Activated T-helper 2 cell treated with anti-CD3 and anti-CD28 coated beads, Interferon-gamma antibody, Interleukin-2, Interleukin-4, amounts not matched to agents 10 μg/mL and 5 μg/mL and 100 μg/mL, durations not matched to agents 14 hours and 24 hours and 36 hours (primary cell): ENCODE data around the gene OTOP1. TPM values are rescaled to one million over a fixed set of nuclear protein-coding genes. Genes with fewer than 3 reads are reported as not detected.
"Not testable (repeated sequence)": the region's sequence is repeated elsewhere in the genome, so short reads cannot be mapped to it uniquely, and the experiment has no call there.

ENCODE experiments used
- DNase-seq: peaks from one replicate; pipeline ENCODE4 v3.0.0; 2021; ENCODE audit warnings: low spot score
- H3K27ac Mint-ChIP-seq: one replicate; pipeline ENCODE4 v1.8.0; 2021; ENCODE audit warnings: mixed read lengths
- H3K27me3 Mint-ChIP-seq: one replicate; pipeline ENCODE4 v1.8.0; 2021; ENCODE audit warnings: low read depth, mixed read lengths
- H3K36me3 Mint-ChIP-seq: one replicate; pipeline ENCODE4 v1.8.0; 2021; ENCODE audit warnings: low read depth, mixed read lengths
- H3K4me1 Mint-ChIP-seq: one replicate; pipeline ENCODE4 v1.8.0; 2021; ENCODE audit warnings: low read depth, mixed read lengths
- H3K4me3 Mint-ChIP-seq: one replicate; pipeline ENCODE4 v1.8.0; 2021; ENCODE audit warnings: low read depth, mild to moderate bottlenecking, moderate library complexity, mixed read lengths
- H3K9me3 Mint-ChIP-seq: one replicate; pipeline ENCODE4 v1.8.0; 2021; ENCODE audit warnings: mixed read lengths
- intact Hi-C: fragments of 100-400 bp; cut with micrococcal nuclease; formaldehyde crosslinking; loops from one replicate; pipeline ENCODE4 v1.15.1; 2023
- total RNA-seq: library from RNA; stranded (reverse); gene quantifications from 2 replicates; pipeline ENCODE4 v1.2.3, GENCODE V29; 2022

The OTOP1 gene, protein sequence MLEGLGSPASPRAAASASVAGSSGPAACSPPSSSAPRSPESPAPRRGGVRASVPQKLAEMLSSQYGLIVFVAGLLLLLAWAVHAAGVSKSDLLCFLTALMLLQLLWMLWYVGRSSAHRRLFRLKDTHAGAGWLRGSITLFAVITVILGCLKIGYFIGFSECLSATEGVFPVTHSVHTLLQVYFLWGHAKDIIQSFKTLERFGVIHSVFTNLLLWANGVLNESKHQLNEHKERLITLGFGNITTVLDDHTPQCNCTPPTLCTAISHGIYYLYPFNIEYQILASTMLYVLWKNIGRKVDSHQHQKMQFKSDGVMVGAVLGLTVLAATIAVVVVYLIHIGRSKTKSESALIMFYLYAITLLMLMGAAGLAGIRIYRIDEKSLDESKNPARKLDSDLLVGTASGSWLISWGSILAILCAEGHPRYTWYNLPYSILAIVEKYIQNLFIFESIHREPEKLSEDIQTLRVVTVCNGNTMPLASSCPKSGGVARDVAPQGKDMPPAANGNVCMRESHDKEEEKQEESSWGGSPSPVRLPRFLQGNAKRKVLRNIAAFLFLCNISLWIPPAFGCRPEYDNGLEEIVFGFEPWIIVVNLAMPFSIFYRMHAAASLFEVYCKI
- total RNA-seq = not detected in 2 replicates

DNA sequence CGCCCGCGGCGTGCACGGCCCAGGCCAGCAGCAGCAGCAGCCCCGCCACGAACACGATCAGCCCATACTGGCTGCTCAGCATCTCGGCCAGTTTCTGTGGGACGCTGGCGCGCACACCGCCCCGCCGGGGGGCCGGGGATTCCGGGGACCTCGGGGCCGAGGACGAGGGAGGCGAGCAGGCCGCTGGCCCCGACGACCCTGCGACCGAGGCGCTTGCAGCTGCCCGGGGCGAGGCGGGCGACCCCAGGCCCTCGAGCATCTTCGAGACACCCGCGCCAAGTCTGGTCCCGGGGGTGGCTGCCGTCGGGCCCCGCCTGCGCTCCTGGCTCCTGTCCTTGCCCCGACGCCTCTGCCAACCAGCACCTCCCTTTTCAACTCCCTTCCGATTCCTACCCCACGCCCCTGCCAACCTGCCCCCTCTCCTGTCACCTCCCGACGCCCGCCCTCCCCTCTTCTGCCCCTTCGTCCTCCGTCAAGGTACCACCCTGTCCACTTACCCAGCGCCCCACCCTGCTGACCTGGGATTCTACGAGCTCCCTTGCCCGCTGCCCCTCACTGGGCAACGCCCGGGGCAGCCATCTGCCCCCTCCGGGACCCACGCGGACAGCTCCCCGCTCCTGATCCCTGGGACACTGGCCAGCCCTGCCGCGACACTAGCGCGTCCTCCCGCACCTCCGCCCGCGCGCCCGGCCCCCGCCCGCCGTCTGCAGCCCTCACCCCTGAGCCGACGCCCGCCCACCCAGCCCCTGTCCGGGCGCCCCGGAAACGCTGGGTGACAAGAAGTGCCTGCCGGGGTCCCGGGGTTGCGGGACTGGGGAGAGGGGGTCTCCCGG lies at the start of gene OTOP1:
Gene OTOP1 (minus strand): TSS at position 324 of the 833 bp plus-strand sequence. CDS start 65 bp downstream, at position 259.
- no peak within 1 kb of the TSS for H3K27ac Mint-ChIP-seq
- no peak for DNase-seq
- no peak within 1 kb of the TSS for H3K4me3 Mint-ChIP-seq
- H3K9me3 Mint-ChIP-seq = no peaks in the 10 kb centered on the region
- peaks cover 51% of the 10 kb centered on the region for H3K27me3 Mint-ChIP-seq
- intact Hi-C loops = no loop called here
- peaks cover 6% of the 10 kb centered on the region for H3K36me3 Mint-ChIP-seq
- no peaks in the 10 kb centered on the region for H3K4me1 Mint-ChIP-seq

DNA sequence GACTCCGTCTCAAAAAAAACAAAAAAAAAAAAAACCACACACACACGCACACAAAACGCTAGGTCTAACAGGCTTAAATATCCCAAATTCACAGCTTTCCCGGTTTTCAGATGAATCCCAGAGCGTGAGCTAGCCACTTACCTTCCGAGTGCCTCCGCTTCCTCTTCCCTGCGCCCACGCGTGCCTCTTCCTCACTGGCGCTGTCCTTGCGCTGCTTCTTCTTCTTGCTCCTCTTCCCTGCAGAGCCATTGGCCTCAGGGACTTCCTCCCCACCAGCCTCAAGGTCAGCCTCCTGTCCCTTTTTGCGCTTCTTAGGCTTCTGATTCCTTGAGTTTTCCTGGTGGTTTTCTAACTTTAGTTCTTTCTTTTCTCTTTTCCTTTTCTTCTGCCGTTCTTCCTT lies 47.5 kb upstream of the OTOP1 start:
- Mint-ChIP-seq H3K9me3 (no peaks in the 10 kb centered on the region), H3K4me1 (peaks cover 7% of the 10 kb centered on the region), H3K4me3 (no peak overlapping the region), H3K27me3 (no peaks in the 10 kb centered on the region), H3K36me3 (peaks cover 61% of the 10 kb centered on the region), H3K27ac (no peak overlapping the region)
- DNase-seq = no peak
- intact Hi-C loops = no loop called here

DNA sequence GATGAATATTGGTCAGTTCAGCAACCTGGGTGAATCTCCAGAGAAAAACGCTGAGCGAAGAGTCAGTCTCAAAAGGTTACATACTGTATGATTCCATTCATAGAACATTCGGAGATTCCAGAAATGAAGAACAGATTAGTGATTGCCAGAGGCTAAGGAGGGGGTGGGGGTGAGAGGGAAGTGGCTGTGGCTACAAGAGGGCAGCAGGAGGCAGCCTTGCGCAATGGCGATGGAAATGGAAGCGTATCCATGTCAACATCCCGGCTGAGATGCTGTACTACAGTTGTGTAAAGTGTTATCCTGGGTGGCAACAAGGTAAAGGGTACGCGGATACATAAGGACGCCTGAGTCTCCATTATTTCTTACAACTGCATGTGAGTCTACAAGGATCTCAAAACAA lies 45.2 kb upstream of the OTOP1 start:
- Mint-ChIP-seq H3K4me1 (peaks cover 7% of the 10 kb centered on the region), H3K27ac (no peak overlapping the region), H3K9me3 (no peaks in the 10 kb centered on the region), H3K27me3 (no peaks in the 10 kb centered on the region), H3K36me3 (peaks cover 59% of the 10 kb centered on the region), H3K4me3 (no peak overlapping the region)
- intact Hi-C loops = no loop called here
- no peak for DNase-seq

DNA sequence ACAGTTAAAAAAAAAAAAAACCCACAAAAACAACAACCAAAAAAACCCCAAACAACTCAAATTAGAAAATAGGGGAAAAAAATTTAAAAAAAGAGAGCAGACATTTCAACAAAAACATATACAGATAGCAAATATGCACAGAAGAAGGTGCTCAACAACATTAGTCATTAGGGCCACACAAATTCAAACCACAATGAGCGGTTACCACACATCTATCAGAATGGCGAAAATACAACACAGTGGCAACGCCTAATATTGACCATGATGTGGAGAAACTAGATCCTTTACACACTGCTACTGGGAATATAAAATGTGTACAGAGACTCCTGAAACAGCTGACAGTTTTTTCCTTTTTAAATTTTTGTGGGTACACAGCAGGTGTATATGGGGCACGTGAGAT lies 43.8 kb upstream of the OTOP1 start:
- Mint-ChIP-seq H3K9me3 (no peaks in the 10 kb centered on the region), H3K4me1 (peaks cover 7% of the 10 kb centered on the region), H3K4me3 (no peak overlapping the region), H3K27ac (peak overlapping the region; percentile 28), H3K36me3 (peaks cover 55% of the 10 kb centered on the region), H3K27me3 (no peaks in the 10 kb centered on the region)
- intact Hi-C loops = no loop called here
- DNase-seq = no peak

DNA sequence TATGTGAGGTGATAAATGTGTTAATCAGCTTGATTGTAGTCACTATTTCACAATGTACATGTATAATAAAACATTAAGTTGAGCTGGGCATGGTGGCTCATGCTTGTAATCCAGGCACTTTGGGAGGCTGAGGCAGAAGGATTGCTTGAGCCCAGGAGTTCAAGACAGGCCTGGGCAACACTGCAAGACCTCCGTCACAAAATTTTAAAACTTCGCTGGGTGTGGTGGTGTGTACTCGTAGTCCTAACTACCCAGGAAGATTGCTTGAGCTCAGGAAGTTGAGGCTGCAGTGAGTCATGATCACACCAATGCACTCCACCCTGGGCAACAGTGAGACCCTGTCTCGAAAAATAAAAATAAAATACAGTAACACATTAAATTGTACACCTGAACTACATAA lies 43.1 kb upstream of the OTOP1 start:
- H3K36me3 Mint-ChIP-seq = peaks cover 52% of the 10 kb centered on the region

DNA sequence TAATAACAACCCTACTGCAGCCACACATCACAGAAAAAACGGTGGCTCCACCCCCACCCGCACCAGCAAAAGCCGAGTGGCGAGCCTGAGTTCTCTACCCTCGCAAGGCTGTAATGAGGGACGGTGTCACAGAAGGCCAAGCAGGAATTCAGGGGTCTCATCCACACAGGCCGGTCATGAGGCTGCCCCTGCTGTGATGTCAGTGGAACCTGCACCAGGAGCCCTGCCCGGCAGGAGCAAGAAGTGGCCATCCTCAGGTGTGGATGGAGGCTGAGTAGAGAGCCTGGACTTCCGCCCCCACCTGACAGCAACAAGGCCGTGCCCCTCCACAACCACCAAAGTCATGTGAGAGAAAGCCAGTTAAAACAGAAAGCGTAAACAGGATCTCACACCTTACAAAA lies 42.6 kb upstream of the OTOP1 start:
- Mint-ChIP-seq H3K27me3 (no peaks in the 10 kb centered on the region), H3K36me3 (peaks cover 47% of the 10 kb centered on the region), H3K27ac (no peak overlapping the region), H3K9me3 (no peaks in the 10 kb centered on the region), H3K4me1 (peaks cover 7% of the 10 kb centered on the region), H3K4me3 (no peak overlapping the region)
- DNase-seq = no peak
- intact Hi-C loops = no loop called here

More for the DNA sequence above, 43.1 kb upstream of the OTOP1 start:
- intact Hi-C loops = no loop called here
- Mint-ChIP-seq H3K4me3 (no peak overlapping the region), H3K27me3 (no peaks in the 10 kb centered on the region), H3K27ac (no peak overlapping the region), H3K9me3 (no peaks in the 10 kb centered on the region), H3K4me1 (peaks cover 7% of the 10 kb centered on the region)
- DNase-seq = no peak

DNA sequence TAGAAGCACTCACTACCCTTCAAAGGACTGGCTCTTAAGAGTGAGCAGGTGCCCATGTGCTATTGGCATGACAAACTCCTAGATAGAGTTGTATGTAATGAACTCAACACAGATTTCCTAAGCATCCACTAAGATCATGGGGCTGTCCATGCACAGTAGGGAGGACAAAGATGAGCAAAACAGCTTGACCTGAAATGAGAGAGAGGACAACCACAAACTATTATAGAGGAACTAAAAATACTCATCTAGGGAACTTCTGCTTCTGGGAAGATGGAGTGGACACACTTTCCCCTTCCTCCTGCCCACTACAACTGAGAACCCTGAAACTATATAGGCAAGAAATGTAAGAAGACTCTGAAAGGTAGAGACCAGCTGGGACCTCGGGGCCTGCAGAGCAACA lies 42.0 kb upstream of the OTOP1 start:
- no peak for DNase-seq

DNA sequence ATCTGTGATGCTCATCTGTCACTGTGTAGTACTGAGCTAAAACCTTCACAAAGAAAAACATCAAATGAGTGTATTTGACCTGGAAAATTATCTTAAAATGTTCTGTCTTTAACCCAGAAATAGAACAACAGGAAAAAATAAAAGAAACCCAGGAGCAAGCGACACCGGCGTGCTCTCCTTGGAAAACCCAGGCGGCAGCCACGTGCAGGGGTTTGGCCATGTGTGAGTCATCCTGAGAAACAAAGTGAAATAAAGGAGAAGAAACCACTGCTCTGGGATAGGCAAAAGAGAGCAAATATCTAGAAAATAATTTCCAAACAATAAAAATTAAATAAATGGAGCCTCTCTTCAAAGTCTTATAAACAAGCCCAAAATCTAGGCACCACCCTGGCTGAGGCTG lies 41.3 kb upstream of the OTOP1 start:
- Mint-ChIP-seq H3K36me3 (peaks cover 44% of the 10 kb centered on the region), H3K27ac (no peak overlapping the region), H3K27me3 (no peaks in the 10 kb centered on the region), H3K4me1 (peaks cover 7% of the 10 kb centered on the region), H3K9me3 (no peaks in the 10 kb centered on the region), H3K4me3 (no peak overlapping the region)
- intact Hi-C loops = no loop called here
- no peak for DNase-seq

More for the DNA sequence above, 42.0 kb upstream of the OTOP1 start:
- Mint-ChIP-seq H3K36me3 (peaks cover 44% of the 10 kb centered on the region), H3K4me3 (no peak overlapping the region), H3K27ac (no peak overlapping the region), H3K27me3 (no peaks in the 10 kb centered on the region), H3K4me1 (peaks cover 7% of the 10 kb centered on the region), H3K9me3 (no peaks in the 10 kb centered on the region)
- intact Hi-C loops = no loop called here

DNA sequence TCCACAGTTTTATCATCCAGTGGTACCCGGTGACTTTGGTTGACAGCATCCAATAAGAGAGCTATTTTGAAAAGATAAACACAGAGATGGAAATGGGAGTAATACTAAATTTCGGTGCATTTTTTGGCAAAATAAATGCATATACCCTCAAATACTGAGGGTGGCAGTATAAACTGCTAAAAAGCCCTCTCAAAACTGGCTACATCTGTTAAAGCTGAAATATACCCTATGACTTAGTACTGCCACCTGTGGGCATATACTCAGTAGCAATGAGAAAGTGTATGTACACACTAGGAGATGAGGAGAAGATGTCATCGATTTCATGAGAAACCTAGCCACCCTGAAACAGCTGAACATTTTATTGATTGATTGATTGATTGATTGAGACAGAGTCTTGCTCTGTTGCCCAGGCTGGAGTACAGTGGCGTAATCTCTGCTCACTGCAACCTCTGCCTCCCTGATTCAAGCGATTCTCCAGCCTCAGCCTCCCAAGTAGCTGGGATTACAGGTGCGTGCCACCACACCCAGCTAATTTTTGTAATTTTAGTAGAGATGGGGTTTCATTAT lies 33.5 kb upstream of the OTOP1 start:
- no peak for DNase-seq

DNA sequence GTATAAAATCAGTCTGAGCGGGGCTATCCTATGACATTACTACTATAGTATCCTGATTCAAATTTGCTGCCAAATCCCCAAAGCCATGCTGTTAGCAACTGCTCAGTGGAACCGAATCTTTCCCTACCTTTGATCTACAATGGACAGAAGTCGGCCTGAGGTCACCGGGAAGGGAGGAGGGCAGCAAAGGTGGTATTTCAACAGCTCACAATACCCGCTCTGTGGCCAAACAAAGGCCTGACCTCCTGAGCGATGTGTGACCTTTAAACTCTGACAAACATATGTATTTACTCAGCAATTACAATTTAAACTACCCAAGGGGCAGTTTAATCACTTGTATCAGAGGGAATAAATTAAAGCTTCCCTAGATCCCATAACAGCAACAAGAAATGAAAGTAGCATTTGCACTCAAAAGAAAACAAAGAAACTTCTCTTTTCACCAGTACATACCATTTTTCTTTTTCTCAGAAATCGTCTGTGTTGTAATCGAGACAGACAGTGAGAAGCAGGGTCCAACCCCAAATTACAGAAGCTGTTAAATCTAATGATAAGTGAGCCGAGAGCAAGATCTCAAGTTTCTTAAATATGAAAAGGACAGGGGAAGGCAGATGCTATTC lies 32.9 kb upstream of the OTOP1 start:
- intact Hi-C loops = loop anchor here (2.0 to 5.0 kb wide), 2 partner anchors 75 to 173 kb away; no protein-coding TSS in a partner anchor
- Mint-ChIP-seq H3K4me1 (no peaks in the 10 kb centered on the region), H3K4me3 (no peak overlapping the region), H3K27me3 (peaks cover 4% of the 10 kb centered on the region), H3K36me3 (no peaks in the 10 kb centered on the region), H3K9me3 (no peaks in the 10 kb centered on the region), H3K27ac (no peak overlapping the region)
- DNase-seq = no peak

More for the DNA sequence above, 33.5 kb upstream of the OTOP1 start:
- Mint-ChIP-seq H3K9me3 (no peaks in the 10 kb centered on the region), H3K36me3 (no peaks in the 10 kb centered on the region), H3K4me3 (no peak overlapping the region), H3K27me3 (peaks cover 4% of the 10 kb centered on the region), H3K4me1 (no peaks in the 10 kb centered on the region), H3K27ac (no peak overlapping the region)
- intact Hi-C loops = loop anchor here (2.0 kb wide), 1 partner anchor 75 kb away; no protein-coding TSS in a partner anchor

DNA sequence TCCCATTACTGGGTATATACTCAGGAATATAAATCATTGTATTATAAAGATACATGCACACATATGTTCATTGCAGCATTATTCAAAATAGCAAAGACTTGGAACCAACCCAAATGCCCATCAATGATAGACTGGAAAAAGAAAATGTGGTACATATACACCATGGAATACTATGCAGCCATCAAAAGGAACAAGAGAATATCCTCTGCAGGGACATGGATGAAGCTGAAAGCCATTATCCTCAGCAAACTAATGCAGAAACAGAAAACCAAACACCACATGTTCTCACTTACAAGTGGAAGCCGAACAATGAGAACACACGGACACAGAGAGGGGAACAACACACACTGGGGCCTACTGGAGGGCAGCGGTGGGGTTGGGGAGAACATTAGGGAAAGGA lies 31.0 kb upstream of the OTOP1 start:
- not testable (repeated sequence) for H3K36me3 Mint-ChIP-seq, H3K27ac Mint-ChIP-seq, H3K4me1 Mint-ChIP-seq, H3K27me3 Mint-ChIP-seq, DNase-seq, H3K4me3 Mint-ChIP-seq, H3K9me3 Mint-ChIP-seq
- intact Hi-C loops = loop anchor here (5.0 kb wide), 1 partner anchor 175 kb away; no protein-coding TSS in a partner anchor

DNA sequence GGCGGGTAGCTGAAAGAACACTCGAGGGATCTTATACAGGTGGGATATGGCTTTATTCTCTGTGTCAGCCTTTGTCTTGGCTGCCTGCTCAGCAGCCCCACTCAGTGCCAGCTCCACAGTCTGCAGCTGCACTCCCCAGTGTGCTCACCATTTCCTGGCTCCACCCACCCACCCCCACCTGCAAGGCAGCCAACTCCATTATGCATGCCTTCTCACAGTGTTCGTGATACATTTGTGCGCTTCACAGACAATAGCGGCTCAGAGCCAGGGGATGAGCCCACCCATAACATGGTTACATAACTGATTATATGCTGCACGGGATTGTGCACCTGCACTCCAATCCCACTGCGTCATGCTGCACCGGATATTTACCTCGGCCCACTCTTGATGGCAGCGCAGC lies 30.1 kb upstream of the OTOP1 start:
- no peak overlapping the region for H3K27ac Mint-ChIP-seq
- H3K4me1 Mint-ChIP-seq = no peaks in the 10 kb centered on the region
- intact Hi-C loops = loop anchor here (5.0 kb wide), 1 partner anchor 176 kb away; no protein-coding TSS in a partner anchor
- H3K4me3 Mint-ChIP-seq = no peak overlapping the region
- no peaks in the 10 kb centered on the region for H3K9me3 Mint-ChIP-seq
- H3K27me3 Mint-ChIP-seq = peaks cover 7% of the 10 kb centered on the region
- DNase-seq = no peak
- H3K36me3 Mint-ChIP-seq = no peaks in the 10 kb centered on the region
